Measurements from ENCODE around the gene NMU.
"Not testable (repeated sequence)": the region's sequence is repeated elsewhere in the genome, so short reads cannot be mapped to it uniquely, and the experiment has no call there.

The NMU gene, protein sequence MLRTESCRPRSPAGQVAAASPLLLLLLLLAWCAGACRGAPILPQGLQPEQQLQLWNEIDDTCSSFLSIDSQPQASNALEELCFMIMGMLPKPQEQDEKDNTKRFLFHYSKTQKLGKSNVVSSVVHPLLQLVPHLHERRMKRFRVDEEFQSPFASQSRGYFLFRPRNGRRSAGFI

DNA sequence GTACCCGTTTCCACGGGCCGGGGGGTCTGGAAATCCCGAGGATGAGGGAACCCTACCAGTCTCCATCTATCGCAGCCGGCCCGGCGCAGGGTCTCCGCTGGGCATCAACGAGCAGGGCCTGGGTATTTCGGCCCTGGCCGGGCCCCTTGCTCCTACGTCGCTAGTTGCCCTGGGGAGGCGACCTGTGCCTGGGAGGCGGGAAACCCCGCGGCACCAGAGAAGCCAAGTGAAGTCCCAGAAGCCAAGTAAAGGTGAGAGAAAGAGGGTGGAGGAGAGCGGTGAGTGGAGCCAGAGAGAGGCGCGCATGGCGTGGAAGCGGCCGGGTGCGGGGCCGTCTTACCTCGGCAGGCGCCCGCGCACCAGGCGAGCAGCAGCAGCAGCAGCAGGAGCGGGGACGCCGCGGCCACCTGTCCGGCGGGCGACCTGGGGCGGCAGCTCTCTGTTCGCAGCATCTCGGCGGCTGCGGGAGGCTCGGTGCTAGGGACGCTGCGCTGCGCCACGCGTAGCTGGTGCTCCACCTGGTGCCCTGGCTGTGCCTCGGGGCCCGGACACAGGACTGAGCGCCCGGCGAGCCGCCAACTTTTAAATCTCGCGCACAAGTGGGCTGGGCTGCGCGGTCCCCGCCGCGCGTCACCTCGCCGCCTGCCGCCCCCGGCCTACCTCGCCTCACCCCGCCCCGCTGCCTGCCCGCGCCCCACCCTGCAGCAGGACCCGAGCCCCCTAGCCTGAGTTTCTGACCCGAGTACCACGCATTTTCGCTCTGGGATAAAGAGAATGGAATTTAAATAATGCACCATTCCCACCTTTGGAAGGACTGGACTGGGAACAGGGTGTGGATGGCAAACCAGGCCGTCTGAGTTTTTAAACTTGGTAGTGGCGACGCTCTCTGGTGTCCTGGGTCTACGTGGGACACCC, at the start of gene NMU:
NMU (minus strand) TSS at position 558 of the 915 bp plus-strand sequence; CDS start at position 452, 106 bp downstream.
- no peak for DNase-seq (ENCODE audit: low read depth in 3 of 3)

DNA sequence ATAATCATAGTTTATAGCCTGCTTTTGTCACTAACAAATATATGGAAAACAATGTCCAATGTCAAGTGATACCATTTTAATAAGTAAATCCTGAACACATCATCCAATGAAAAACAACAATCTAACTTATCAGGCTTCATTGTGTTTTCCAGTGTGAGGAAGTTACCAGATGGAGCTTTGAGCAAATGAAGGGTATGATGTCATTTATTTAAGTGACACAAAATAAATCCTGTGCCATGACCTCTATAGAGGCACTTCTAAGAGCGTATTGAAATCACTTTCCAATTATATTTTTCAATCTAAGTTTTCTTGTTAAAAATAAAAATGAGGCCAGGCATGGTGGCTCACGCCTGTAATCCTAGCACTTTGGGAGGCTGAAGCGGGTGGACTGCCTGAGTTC, 48.2 kb upstream of the NMU start:
- DNase-seq (ENCODE audit: low read depth in 3 of 3), result no peak

DNA sequence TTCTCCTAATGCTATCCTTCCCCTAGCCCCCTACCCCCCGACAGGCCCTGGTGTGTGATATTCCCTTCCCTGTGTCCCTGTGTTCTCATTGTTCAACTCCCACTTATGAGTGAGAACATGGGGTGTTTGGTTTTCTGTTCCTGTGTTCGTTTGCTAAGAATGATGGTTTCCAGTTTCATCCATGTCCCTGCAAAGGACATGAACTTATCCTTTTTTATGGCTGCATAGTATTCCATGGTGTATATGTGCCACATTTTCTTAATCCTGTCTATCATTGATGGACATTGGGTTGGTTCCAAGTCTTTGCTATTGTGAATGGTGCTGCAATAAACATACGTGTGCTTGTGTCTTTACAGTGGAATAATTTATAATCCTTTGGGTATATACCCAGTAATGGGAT, 46.7 kb upstream of the NMU start:
- DNase-seq (ENCODE audit: low read depth in 3 of 3), result not testable (repeated sequence)

DNA sequence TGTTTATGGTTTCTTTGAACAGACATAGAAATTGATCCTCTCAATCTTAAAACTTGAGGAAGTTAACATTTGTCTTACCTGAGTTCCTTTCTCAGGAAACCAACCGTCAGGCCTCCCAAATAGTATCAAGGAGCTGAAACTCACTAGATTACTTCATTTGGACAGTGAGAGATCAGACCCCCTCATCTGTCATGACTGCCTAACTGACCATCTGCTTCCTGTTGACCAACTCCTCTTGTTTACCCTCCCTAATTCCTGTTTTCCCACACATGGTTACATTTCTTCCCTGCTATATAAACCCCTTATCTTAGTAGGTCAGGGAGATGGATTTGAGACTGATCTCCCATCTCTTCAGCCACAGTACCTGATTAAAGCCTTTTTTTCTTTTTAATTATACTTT, 46.2 kb upstream of the NMU start:
- DNase-seq (ENCODE audit: low read depth in 3 of 3), result no peak

DNA sequence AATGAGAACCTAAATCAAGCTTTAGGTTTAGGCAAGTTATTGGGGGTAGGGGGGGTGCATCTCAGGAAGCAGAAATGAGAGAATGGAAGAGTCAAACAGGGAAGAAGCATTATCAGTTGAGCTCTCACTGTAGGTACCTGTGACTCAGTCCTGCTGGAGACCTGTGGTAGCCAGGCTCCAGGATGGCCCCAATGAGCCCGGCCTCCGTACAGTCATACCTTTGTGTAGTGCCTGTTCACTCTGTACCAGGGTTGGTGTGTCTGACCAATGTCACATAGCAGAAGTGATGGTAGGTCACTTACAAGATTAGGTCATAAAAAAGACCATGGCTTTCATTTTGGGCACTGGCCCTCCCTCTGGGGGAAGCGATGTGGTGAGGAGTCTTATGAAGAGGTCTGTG, 45.3 kb upstream of the NMU start:
- DNase-seq (ENCODE audit: low read depth in 3 of 3), result no peak

DNA sequence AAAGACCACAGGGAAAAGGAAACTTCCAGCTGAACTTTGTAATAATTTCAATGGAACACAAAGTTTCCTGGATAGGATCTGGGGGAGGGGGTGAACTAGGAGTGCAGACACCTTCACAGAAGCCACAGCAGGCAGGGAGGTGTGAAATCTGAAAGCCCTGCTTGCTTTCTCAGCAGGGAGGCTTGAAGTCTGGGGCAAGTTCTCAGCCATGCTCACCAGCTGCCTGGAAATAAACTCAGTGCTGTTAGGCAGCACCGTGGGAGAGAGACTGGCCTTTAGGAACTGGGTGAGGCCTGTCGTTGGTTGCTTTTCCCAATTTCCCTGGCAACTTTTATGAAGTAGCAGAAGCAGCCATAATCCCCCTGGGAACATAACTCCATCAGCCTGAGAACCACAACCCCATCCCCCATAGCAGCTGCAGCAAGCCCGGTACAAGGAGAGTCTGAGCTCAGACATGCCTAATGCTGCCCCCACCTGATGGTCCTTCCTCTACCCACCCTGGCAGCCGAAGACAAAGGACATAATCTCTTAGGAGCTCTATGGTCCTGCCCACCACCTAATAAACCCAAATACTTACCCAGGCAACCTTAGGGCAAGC, 39.2 kb upstream of the NMU start:
- DNase-seq (ENCODE audit: low read depth in 3 of 3), result no peak

DNA sequence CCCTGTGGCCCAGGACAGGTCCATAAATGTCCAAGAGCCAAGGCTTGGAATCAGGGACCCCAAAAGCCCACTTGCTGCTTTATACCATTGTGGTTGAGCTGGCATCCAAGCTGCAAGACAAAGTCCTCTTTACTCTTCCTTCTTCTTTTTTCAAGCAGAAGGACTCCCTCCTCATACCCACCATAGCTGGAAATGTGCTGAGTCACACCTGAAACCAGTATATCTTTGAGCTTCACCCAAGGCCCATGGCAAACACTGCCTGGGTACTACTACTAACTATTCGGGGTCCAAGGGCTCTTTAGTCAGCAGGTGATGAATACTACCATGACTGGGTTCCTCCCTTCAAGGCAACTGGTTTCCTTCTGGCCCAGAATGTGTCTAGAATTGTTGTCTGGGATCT, 37.3 kb upstream of the NMU start:
- DNase-seq (ENCODE audit: low read depth in 3 of 3), result no peak

DNA sequence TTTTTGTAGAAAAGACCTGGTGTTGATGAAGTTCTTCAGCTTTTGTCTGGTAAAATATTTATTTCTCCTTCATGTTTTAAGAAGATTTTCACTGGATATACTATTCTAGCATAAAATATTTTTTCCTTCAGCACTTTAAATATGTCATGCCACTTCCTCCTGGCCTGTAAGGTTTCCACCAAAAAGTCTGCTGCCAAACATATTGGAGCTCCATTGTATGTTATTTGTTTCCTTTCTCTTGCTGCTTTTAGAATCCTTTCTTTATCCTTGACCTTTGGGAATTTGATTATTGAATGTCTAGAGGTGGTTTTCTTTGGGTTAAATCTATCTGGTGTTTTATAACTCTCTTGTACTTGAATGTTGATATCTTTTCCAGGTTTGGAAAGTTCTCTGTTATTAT, 35.6 kb upstream of the NMU start:
- DNase-seq (ENCODE audit: low read depth in 3 of 3), result no peak

DNA sequence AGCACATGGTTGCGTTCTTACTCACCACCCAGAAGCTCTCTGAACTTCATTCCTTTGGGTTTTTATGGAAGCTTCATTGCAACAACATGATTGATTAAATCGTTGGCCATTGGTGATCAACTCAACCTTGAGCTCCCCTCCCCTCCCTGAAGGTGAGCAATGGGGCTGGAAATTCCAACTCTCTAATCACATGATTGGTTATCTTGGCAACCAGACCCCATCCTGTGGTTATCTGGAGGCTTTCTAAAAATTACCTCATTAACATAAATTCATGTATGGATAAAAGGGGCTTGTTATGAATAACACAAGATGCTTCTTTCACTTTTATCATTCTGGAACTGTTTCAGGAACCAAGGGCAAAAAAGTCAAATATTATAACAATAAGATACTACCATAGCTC, 34.6 kb upstream of the NMU start:
- DNase-seq (ENCODE audit: low read depth in 3 of 3), result no peak

DNA sequence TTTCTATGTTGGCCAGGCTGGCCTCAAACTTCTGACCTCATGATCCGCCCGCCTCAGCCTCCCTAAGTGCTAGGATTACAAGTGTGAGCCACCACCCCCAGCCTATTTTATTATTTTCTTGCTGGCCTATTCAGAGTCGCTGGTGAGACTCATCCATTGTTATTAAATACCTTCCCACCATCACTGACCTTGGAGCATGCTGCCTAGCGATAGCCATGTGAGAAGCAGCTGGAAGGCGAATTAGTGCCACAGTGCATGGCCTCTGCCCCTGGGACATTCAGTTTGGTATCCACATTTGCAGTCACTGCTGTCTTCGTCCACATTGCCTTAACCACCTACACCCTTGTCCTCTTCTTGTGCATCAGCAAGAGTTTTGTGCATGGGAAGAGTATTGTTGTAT, 32.4 kb upstream of the NMU start:
- DNase-seq (ENCODE audit: low read depth in 3 of 3), result no peak

DNA sequence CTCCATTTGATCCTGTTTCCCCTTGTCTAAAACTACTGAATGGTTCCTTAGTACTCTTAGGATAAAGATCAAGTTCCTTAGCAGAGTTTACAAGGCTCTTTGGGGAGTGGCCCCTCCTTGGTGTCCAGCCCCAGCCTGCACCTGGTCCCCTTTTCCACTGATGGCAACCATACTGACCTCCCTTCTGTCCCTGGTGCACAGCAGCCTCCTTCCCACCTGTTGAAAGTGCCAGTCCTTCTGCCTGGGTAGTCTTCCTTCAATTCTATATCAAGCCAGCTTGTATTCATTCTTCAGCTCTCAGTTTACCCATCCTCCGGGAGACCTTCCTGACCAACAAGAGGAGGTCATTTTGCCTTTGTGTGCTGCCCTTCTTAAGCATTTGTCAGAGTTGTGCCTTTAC, 30.4 kb upstream of the NMU start:
- DNase-seq (ENCODE audit: low read depth in 3 of 3), result no peak

DNA sequence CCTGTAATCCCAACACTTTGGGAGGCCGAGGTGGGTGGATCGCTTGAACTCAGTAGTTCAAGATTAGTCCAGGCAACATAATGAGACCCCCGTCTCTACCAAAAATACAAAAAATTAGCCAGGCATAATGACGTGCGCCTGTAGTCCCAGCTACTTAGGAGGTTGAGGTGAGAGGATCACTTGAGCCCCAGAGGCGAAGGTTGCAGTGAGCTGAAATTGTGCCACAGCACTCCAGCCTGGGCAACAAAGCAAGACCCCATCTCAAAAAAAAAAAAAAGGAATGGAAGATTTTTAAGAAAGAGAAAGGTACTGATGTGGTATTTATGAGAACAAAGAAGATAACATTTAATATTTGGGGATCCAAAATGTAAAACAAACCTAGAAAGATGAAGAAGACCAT, 27.0 kb upstream of the NMU start:
- no peak for DNase-seq (ENCODE audit: low read depth in 3 of 3)

DNA sequence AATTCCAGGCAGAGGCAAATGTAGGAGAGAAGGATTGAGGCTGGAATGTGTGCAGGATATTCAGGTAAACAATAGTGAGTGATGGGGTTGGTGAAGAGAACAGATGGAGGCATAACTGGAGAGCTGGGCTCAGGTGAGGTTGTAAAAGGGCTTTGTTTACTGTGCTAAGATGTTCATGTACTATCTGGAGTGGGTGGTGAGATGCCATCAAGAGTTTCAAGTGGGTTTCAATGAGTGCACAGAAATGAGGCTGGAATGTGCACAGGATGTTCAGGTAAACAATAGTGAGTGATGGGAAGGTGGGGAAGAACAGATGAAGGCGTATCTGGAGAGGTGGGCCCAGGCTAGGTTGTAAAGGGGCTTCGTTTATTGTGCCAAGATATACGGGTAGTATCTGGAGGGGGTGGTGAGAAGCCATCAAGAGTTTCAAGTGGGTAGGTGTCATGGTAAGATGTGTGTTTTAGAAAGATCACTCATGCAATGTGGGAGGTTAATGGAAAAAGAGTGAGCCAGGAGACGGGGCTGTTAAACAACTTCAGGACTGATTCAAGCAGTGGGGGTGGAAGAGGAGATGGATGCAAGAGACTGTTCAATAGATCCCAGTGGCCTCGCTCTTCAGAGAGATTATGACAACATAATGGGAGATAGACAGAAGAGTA, 25.4 kb upstream of the NMU start:
- no peak for DNase-seq (ENCODE audit: low read depth in 3 of 3)

DNA sequence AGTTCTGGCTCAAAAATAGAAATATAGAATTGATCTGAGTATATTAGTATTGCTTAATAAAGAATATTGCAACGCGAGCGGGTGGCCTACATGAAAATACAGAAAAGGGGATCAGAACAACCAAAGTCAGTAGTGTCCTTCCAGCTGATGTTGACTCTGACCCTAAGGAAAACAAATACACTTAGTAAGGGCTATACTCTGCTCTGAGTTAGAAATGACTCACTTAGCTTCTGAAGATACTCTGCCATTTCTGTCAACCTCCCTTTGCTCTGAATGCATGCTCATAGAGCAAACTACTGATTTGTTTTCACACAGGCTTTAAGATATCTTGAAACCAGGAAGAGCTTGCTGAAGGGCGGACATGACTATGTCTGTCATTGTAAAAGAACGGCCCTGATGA, 22.6 kb upstream of the NMU start:
- DNase-seq (ENCODE audit: low read depth in 3 of 3), result no peak

DNA sequence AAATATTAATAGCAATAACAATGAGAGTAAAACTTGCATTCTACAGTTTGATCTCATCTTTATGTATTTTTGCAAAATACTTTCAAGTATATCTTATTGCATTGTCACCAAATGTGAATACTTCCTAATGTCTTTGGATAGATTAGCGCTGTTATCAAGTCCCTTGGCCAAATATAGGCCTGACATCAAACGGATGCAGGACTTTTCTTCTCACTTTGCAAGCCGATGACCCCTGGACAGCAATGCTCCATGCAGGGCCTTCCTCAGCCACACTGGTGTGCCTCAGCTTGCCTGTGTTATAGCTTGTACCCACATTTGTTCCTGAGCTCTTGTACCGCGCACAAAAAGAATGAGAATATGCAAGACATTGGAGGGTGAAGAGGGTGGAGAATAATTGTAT, 18.0 kb upstream of the NMU start:
- no peak for DNase-seq (ENCODE audit: low read depth in 3 of 3)

DNA sequence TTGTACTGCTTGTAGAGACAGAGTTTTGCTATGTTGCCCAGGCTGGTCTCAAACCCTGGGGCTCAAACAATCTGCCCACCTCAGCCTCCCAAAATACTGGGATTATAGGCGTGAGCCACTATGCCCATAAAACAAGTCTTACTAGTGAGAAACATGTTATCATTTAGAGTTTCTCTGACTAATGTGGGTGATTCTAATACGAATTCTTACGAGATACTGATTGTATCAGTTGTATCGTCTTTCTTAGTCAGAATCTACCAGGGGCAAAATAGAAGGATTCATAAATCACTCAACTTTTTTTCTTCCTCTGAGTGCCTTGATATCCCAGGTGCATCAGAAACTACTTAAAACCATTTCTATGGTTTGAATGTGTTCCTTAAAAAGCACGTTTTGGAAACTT, 14.4 kb upstream of the NMU start:
- DNase-seq (ENCODE audit: low read depth in 3 of 3), result no peak

DNA sequence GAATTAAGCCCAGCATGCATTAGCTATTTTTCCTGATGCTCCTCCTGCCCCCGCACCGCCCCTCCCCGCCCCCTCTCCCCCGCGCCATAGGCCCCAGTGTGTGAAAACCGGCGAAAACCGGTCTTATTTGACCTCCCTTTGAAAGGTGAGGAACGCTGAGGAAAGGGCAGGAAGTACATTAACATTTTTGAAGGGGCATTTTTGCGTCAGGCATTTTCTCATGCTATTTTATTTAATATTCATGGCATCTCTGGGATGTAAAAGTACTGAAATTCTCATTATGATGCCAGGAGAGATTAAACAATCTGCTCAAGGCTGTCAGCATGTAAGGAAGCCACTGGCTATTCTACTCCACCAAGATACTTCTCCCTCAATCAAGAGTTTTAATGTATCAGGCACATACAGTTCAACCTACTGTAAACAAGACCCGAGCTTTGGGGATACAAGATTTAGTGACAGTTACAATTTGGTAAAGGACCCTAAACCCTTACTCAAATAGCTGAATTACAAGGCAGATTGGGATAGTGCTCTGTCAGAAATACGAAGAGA, 1.2 kb upstream of the NMU start:
- no peak for DNase-seq (ENCODE audit: low read depth in 3 of 3)

DNA sequence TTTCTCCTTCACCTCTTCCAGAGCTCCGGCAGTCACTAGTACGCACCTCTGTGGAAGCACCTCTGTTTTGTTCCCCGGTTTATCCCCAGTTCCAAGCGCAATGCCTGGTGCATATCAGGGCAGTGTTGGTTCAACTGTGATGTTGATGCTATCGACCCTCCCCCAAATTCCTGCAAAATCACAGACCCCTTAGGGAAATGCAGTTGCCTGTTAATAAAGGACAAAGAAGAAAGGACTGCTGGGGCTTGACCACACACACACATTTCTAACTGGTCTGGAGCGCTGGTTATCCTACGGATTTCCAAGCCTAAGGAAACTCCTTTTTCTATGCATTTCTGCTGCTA, 530 bp upstream of the NMU start:
- DNase-seq (ENCODE audit: low read depth in 3 of 3), result no peak

DNA sequence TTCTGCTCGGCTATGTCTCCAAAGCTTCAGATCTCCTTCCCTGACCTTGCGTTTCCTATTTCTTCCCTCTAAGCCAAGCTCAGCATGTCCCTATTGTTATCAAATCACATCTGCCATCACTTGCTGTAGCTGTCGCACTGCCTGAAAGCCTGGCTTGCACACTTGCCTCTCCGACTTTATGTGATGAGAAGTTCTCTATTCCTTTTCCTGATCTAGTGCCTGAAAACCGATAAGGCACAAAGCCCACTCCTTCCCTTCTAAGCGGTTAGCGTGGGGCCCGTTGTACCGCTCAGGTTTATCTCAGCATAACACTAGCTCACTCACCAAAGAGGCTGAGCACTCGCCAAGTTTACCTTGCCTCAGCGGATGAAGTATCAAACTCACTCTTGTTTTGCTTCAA, 816 bp downstream of the NMU start:
- no peak for DNase-seq (ENCODE audit: low read depth in 3 of 3)

DNA sequence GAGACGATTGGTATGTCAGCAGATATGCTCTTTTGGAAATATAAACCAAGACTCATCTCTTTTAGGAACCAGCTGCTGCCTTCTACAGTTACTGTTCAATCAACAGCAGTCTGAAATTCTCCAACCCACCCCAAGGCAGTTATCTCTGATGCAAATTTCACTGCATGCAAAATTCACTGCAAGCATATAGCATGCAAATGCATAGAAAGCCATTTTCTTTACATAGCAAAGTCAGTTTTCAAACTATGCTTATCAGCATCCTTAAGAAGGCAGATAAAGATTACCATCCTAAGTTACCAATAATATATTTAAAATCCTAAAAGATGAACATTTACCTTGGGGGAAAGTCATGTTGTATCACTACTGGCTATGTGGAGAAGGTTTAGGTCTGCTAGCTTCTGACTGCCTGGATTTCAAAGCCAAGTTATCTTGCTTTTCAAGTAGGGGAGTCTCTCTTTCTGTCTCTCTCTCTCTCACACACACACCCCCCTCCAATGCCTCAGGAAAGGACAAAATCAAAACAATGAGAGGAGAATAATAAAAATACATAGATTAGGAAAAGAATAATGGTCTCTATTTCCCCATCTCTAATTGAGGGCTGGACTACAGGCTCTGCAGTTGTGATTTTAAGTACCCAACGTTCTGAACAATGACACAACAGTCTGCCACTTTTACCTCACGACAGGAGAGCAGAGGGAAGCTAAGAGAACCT, 1.5 kb downstream of the NMU start:
- DNase-seq (ENCODE audit: low read depth in 3 of 3), result no peak

DNA sequence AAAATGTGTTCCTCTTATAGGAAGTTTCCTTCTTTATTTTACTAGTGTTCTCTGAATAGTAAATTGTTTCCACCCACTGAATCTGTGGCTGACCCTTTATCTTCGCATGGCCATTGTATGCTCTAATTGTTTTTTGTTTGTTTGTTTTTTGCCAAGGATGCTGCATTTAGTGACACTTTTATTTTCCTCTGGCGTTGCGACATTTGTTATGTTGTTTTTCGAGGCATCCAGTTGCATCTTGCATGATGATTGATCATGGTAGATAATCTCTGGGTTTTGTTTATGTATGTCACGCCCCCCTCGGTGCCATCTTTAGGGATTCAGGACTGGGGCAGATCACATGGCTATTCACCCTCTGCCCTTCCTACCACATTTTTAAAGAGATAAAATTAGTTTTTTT, 2.2 kb downstream of the NMU start:
- DNase-seq (ENCODE audit: low read depth in 3 of 3), result no peak

DNA sequence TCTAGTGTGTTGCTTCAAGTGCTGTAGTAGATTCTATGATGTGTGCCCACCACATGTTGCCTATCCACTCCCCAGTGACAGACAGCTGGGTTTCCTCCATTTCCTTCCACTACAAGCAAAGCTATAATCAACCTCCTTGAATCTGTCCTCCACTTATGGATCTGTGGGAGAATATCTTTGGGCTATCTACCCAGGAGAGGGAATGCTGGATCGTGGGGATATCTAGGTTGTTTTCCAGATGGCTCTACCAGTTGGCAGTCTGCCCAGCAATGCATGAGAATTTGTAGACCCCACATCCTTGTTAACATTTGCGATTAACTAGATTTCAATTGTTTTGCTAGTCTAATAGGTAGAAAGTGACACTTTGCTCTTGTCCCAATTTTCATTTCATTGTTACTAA, 10.3 kb downstream of the NMU start:
- DNase-seq (ENCODE audit: low read depth in 3 of 3), result no peak
